HG03469 (cell line): ENCODE results near the gene PTGER3.
A peak's percentile ranks its signal among the peaks of the same experiment; 100 is the strongest.
"Not testable (repeated sequence)": the region's sequence is repeated elsewhere in the genome, so short reads cannot be mapped to it uniquely, and the experiment has no call there.

ENCODE experiments used
- ATAC-seq: cut with Tn5 transposase; IDR thresholded peaks from one replicate; pipeline ENCODE4 v1.9.1; 2021; ENCODE audit warnings: mild to moderate bottlenecking, moderate library complexity, moderate number of reproducible peaks; ENCODE audit not compliant: unreplicated experiment

PTGER3 gene

GRCh38 chr1:71015745-71016144 lies 31.9 kb downstream of the PTGER3 start:
- ATAC-seq: no peak

- ATAC-seq: no peak
Observed at GRCh38 chr1:71014178-71014579, 33.4 kb downstream of the PTGER3 start.

- no peak for ATAC-seq
Observed at GRCh38 chr1:71002709-71003475, 44.7 kb downstream of the PTGER3 start.

- ATAC-seq: no peak
Observed at GRCh38 chr1:71001624-71002023, 46.0 kb downstream of the PTGER3 start.

- no peak for ATAC-seq
Observed at GRCh38 chr1:70997793-70998192, 49.8 kb downstream of the PTGER3 start.

- no peak for ATAC-seq
Observed at GRCh38 chr1:70994753-70995268, 52.8 kb downstream of the PTGER3 start.

GRCh38 chr1:70993798-70994197 lies 53.8 kb downstream of the PTGER3 start:
- no peak for ATAC-seq

GRCh38 chr1:70992521-70992920 lies 55.1 kb downstream of the PTGER3 start:
- no peak for ATAC-seq

GRCh38 chr1:70990469-70991253 lies 57.0 kb downstream of the PTGER3 start:
- no peak for ATAC-seq

- no peak for ATAC-seq
Observed at GRCh38 chr1:70987497-70987896, 60.1 kb downstream of the PTGER3 start.

GRCh38 chr1:70985776-70986225 lies 61.8 kb downstream of the PTGER3 start:
- not testable (repeated sequence) for ATAC-seq

- not testable (repeated sequence) for ATAC-seq
Observed at GRCh38 chr1:70985278-70985677, 62.3 kb downstream of the PTGER3 start.

GRCh38 chr1:70980361-70980760 lies 67.3 kb downstream of the PTGER3 start:
- ATAC-seq: no peak

- ATAC-seq: no peak
Observed at GRCh38 chr1:70979881-70980280, 67.7 kb downstream of the PTGER3 start.

GRCh38 chr1:70979313-70979712 lies 68.3 kb downstream of the PTGER3 start:
- no peak for ATAC-seq

GRCh38 chr1:70978623-70979022 lies 69.0 kb downstream of the PTGER3 start:
- no peak for ATAC-seq

- ATAC-seq: no peak
Observed at GRCh38 chr1:70977575-70977974, 70.0 kb downstream of the PTGER3 start.

- ATAC-seq: no peak
Observed at GRCh38 chr1:70977041-70977440, 70.6 kb downstream of the PTGER3 start.

GRCh38 chr1:70973754-70974153 lies 73.9 kb downstream of the PTGER3 start:
- no peak for ATAC-seq

GRCh38 chr1:70970407-70970806 lies 77.2 kb downstream of the PTGER3 start:
- ATAC-seq: no peak

- peak; percentile 46 for ATAC-seq
Observed at GRCh38 chr1:70966018-70966638, 81.5 kb downstream of the PTGER3 start.
